PC-3 (cell line): ENCODE results near the gene TFF2. TPM values are rescaled to one million over a fixed set of nuclear protein-coding genes. Genes with fewer than 3 reads are reported as not detected.

Experiments
- ATAC-seq: fragments of 200-7000 bp; cut with Tn5 transposase; 2 replicates; pipeline ENCODE4 v1.9.1; 2020; ENCODE audit warnings: mild to moderate bottlenecking, moderate library complexity
- BruUV-seq: library from RNA; stranded (reverse); fragments of 400-500 nt; replicated peaks from 2 replicates; lab custom pipeline; 2021; lab: Mats Ljungman, UMichigan
- CTCF ChIA-PET: fragments of 300-600 bp; sonication (Branson Sonifier 250); formaldehyde crosslinking; loops from one replicate; lab custom pipeline; 2022; ENCODE audit warnings: antibody characterized with exemption; lab: Charles Lee
- POLR2A ChIA-PET: fragments of 300-600 bp; sonication (Branson Sonifier 250); formaldehyde crosslinking; loops from one replicate; lab custom pipeline; 2022; ENCODE audit warnings: antibody characterized with exemption; ENCODE audit not compliant: unreplicated experiment; lab: Charles Lee
- DNase-seq: peaks from one replicate; pipeline ENCODE4 v3.0.0-alpha.2; 2015
- H2AFZ ChIP-seq: fragments of 300-600 bp; sonication (generic); 2 replicates; pipeline ENCODE4 v1.6.0; 2016; ENCODE audit warnings: antibody characterized with exemption, low read length
- H3F3A ChIP-seq: fragments of 300-600 bp; sonication (generic); one replicate; pipeline ENCODE4 v1.6.0; 2017; ENCODE audit warnings: antibody characterized with exemption, low read length, control low read depth, mild to moderate bottlenecking; ENCODE audit not compliant: unreplicated experiment
- H3K27ac ChIP-seq: fragments of 300-600 bp; sonication (generic); 2 replicates; pipeline ENCODE4 v1.5.1; 2016; ENCODE audit warnings: mild to moderate bottlenecking, low read length
- H3K27me3 ChIP-seq: fragments of 300-600 bp; sonication (generic); 2 replicates; pipeline ENCODE4 v1.6.1; 2016; ENCODE audit warnings: low read length, mixed read lengths
- H3K36me3 ChIP-seq: fragments of 300-600 bp; sonication (generic); 2 replicates; pipeline ENCODE4 v1.6.1; 2016; ENCODE audit warnings: low read depth, mixed run types, low read length, mixed read lengths
- H3K4me1 ChIP-seq: fragments of 300-600 bp; sonication (generic); 2 replicates; pipeline ENCODE4 v1.5.1; 2016; ENCODE audit warnings: low read length; ENCODE audit not compliant: insufficient read depth
- H3K4me2 ChIP-seq: fragments of 300-600 bp; sonication (generic); 2 replicates; pipeline ENCODE4 v1.6.0; 2016; ENCODE audit warnings: low read length
- H3K4me3 ChIP-seq: fragments of 300-600 bp; sonication (generic); 2 replicates; pipeline ENCODE4 v1.5.1; 2016; ENCODE audit warnings: mild to moderate bottlenecking, low read length, mixed read lengths
- H3K79me2 ChIP-seq: fragments of 300-600 bp; sonication (generic); 2 replicates; pipeline ENCODE4 v1.6.1; 2017; ENCODE audit warnings: low read length, mixed read lengths
- H3K9ac ChIP-seq: fragments of 300-600 bp; sonication (generic); 2 replicates; pipeline ENCODE4 v1.6.0; 2016; ENCODE audit warnings: mild to moderate bottlenecking, low read length
- H3K9me2 ChIP-seq: fragments of 300-600 bp; sonication (generic); replicated peaks from 2 replicates; pipeline ENCODE4 v1.6.1; 2016; ENCODE audit warnings: mixed run types, low read length, mixed read lengths
- H3K9me3 ChIP-seq: fragments of 300-600 bp; sonication (generic); 2 replicates; pipeline ENCODE4 v1.6.1; 2016; ENCODE audit warnings: low read length, mixed read lengths
- H4K20me1 ChIP-seq: fragments of 300-600 bp; sonication (generic); 2 replicates; pipeline ENCODE4 v1.6.1; 2016; ENCODE audit warnings: low read length, mixed read lengths
- EZH2 ChIP-seq: fragments of 300-600 bp; sonication (generic); IDR thresholded peaks from one replicate; pipeline ENCODE4 v1.6.1; 2017; ENCODE audit warnings: antibody characterized with exemption, mild to moderate bottlenecking, low read length; ENCODE audit not compliant: unreplicated experiment
- EZH2phosphoT487 ChIP-seq: fragments of 300-600 bp; sonication (generic); IDR thresholded peaks from 2 replicates; pipeline ENCODE4 v1.6.1; 2018; ENCODE audit warnings: mild to moderate bottlenecking, antibody characterized with exemption, low read length, borderline replicate concordance
- intact Hi-C: fragments of 100-400 bp; cut with micrococcal nuclease; formaldehyde crosslinking; loops from 2 replicates; pipeline ENCODE4 v1.9.0; 2023
- total RNA-seq: library from RNA; depleted of rRNA; stranded (reverse); fragments of >200 nt; gene quantifications from 2 replicates; pipeline ENCODE4 v1.2.3, GENCODE V29; 2014
- TF ChIP-seq, protein P1 (sequence below): fragments of 300-600 bp; sonication (generic); conservative IDR thresholded peaks from 2 replicates; pipeline ENCODE4 v1.5.1; 2017; ENCODE audit warnings: antibody characterized with exemption, low read depth, mild to moderate bottlenecking, low read length

Gene TFF2
- total RNA-seq, 1 experiment from 2014 or later: 21.1 TPM

DNA sequence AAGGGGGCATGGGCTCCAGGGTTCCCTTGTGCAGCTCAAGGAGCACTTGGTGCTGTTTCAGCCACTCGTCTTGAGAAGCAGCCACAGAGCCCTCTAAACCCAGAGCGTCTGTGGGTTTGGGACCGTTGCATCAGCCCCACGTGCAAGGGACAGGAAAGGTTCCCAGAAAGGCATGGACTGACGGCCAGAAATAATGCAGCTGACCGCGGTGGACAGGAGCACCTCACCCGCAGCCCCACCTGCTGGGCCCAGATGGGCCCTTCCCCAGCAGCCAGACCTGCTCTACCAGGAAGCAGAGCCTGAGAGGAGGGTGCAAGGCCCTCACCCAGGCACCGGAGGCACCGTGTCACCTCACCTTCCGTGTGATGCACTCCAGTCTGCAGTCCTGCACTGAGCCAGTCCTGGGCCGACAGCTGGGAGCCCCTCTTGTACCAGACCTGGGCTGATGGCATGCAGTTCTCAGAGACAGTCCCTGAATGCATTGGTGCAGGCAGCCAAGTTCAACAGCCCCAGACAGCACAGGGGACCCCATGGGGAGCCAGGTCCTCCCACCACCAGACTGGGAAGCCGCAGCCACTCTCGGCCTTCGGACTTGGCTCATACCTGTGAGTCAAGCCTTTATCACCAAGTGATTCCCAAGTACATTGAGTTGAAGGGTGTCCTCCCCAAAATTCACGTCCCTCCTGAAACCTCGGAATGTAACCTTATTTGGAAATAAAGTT, 30.8 kb downstream of the TFF2 start:
- Histone ChIP-seq H3K4me1 (no peaks in the 10 kb centered on the region), H3K4me3 (no peak overlapping the region), H3K79me2 (no peaks in the 10 kb centered on the region), H3K36me3 (no peaks in the 10 kb centered on the region), H3F3A (no peaks in the 10 kb centered on the region), H3K9ac (no peak overlapping the region), H3K27ac (no peak overlapping the region), H3K9me2 (no peaks in the 10 kb centered on the region), H3K4me2 (no peak overlapping the region), H2AFZ (no peak overlapping the region), H3K27me3 (peaks cover 11% of the 10 kb centered on the region; the same call in 1 of the 2 replicates), H4K20me1 (no peaks in the 10 kb centered on the region), H3K9me3 (no peaks in the 10 kb centered on the region)
- intact Hi-C loops: no loop called here
- no TSS peak for BruUV-seq
- POLR2A ChIA-PET: no interaction called here
- CTCF ChIA-PET: interaction anchor here (0.7 kb wide), 1 partner anchor 76 kb away, joined by 3 read pairs; no protein-coding TSS in a partner anchor
- ATAC-seq: peak; percentile 21; the same call in 1 of the 2 replicates
- no peak for DNase-seq
- no peak for TF ChIP-seq EZH2
- TF ChIP-seq, protein P1, sequence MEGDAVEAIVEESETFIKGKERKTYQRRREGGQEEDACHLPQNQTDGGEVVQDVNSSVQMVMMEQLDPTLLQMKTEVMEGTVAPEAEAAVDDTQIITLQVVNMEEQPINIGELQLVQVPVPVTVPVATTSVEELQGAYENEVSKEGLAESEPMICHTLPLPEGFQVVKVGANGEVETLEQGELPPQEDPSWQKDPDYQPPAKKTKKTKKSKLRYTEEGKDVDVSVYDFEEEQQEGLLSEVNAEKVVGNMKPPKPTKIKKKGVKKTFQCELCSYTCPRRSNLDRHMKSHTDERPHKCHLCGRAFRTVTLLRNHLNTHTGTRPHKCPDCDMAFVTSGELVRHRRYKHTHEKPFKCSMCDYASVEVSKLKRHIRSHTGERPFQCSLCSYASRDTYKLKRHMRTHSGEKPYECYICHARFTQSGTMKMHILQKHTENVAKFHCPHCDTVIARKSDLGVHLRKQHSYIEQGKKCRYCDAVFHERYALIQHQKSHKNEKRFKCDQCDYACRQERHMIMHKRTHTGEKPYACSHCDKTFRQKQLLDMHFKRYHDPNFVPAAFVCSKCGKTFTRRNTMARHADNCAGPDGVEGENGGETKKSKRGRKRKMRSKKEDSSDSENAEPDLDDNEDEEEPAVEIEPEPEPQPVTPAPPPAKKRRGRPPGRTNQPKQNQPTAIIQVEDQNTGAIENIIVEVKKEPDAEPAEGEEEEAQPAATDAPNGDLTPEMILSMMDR: 0 out of 2 replicates have a peak, but pooled peaks have one; percentile 18
- TF ChIP-seq EZH2phosphoT487: no peak

DNA sequence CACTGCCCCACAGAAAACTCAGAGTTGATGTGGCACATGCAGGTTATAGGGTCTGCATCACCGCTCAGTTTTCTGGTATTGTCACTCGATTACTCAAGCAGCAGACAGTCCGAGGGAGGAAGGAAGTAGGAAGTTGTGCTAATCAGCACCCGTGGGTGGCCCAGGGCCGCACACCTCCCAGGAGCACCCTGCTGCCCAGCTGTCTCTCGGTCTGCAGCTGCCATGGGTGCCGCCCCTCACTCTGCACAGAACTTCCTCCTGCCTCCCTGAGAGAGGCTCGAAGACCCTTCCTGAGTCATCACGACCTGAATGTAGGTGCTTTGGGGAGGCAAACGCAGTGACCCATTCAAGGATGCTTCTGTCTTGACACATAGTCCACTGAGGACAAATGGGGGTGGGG, 31.4 kb downstream of the TFF2 start:
- intact Hi-C loops: no loop called here

More for the DNA sequence above, 31.4 kb downstream of the TFF2 start:
- Histone ChIP-seq H3K9ac (no peak overlapping the region), H3K4me3 (no peak overlapping the region), H3K27ac (no peak overlapping the region), H3K4me1 (no peaks in the 10 kb centered on the region), H3K4me2 (no peak overlapping the region), H3K9me3 (no peaks in the 10 kb centered on the region), H2AFZ (no peak overlapping the region), H3F3A (no peaks in the 10 kb centered on the region), H3K27me3 (peaks cover 9% of the 10 kb centered on the region; the same call in 1 of the 2 replicates), H4K20me1 (no peaks in the 10 kb centered on the region), H3K36me3 (no peaks in the 10 kb centered on the region), H3K79me2 (no peaks in the 10 kb centered on the region), H3K9me2 (no peaks in the 10 kb centered on the region)
- TF ChIP-seq EZH2: no peak
- TF ChIP-seq EZH2phosphoT487: no peak
- TF ChIP-seq, protein P1: no peak
- ChIA-PET POLR2A (no interaction called here), CTCF (no interaction called here)
- ATAC-seq (no peak), DNase-seq (no peak)
- no TSS peak for BruUV-seq
